ENCODE data around the gene RGS6. TPM values are rescaled to one million over a fixed set of nuclear protein-coding genes. Genes with fewer than 3 reads are reported as not detected.
"Not testable (repeated sequence)": the region's sequence is repeated elsewhere in the genome, so short reads cannot be mapped to it uniquely, and the experiment has no call there.

The RGS6 gene
- polyA plus RNA-seq, 1 donor: 7.6 TPM

DNA sequence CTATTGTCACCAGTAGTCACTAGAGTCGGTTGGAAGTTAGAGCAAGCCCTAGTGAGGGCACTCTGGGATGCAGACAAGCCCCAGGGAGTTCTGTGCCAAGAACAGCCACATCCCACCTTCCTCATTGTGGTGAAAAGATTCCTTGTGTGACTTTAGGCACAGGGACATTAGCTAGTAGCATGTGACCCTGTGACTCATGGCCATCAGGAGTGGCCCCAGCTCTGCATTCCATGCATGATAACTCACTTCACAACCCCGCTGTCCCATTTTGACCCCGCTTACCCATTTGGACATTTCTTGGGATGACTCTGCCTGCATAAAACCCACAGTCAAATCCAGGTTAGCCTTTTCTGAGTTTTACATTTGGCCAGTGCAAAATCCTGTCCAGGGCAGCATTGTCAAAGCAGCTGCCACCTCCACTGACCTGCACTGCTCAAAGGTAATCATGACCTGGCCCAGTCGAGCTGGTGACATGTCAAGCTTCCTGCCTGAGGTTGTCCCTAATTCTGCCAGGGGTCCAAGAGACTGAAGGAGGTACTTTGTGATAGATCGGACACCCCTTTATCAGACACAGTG lies 531.1 kb downstream of the RGS6 start:
- no peak for DNase-seq

DNA sequence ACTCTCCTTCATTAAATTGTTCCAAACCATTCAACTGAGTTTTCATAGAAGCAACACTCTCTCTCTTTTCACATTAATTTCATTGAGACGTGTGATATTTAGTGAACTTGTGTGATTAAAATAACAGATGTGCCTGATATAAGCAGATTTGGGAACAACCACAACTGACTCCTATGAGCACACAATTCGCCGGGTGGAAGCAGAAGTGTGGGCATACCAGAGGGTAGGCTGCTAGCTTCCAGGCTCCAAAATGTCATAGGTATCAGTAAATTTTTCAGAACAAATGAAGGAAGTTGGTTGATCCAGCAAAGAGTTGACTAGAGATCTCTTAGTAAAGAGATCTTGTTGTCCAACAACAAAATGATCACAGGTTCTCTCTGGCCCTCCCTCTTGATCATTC lies 532.0 kb downstream of the RGS6 start:
- no peak for DNase-seq

DNA sequence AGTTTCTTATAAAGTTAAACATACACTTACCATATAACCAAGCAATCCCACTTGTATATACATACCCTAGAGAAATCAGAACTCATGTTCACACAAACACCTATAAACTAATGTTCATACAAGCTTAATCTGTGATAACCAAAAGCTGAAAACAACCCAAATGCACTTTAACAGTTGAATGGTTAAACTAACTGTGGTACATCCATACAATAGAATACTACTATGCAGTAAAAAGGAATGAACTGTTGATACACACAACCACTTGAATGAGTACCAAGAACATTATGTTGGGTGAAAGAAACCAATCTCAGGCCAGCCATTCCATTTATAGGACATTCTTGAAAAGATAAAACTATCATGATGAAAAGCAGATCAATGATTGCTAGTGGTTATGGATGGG lies 534.1 kb downstream of the RGS6 start:
- DNase-seq: no peak

DNA sequence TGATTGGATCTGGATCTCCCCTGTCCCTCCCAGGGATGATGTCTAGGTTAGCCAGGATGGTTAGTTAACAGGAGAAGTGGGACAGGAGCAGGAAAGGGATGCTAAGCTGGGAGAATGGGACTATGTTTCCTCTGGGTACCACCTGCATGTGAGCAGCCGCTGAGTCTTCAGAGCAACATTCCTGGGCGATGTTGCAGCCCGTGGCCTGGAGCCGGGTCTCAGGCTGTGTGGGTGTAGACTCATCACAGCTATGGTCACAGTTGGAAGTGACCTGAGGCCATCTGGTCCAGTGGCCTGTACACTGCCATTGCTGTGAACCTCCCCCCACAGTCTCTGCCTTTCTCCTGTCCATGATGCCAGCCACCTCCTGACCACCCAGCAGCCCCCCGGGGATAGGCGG lies 539.1 kb downstream of the RGS6 start:
- DNase-seq: no peak

DNA sequence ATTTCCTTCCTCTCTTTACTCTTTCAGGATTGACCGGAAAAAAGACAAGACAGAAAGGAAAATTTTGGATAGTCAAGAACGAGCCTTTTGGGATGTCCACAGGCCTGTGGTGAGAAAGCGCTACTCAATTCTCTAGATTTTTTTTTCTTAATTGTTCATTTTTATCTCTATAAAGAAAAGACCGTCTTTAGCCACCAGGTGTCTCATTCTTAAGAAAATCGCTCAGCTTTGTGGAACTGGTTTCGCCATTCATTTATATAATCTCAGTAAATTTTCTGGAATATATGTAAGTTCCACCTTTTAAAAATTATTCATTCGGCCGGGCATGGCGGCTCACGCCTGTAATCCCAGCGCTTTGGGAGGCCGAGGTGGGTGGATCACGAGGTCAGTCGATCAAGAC lies 540.6 kb downstream of the RGS6 start:
- DNase-seq: no peak

DNA sequence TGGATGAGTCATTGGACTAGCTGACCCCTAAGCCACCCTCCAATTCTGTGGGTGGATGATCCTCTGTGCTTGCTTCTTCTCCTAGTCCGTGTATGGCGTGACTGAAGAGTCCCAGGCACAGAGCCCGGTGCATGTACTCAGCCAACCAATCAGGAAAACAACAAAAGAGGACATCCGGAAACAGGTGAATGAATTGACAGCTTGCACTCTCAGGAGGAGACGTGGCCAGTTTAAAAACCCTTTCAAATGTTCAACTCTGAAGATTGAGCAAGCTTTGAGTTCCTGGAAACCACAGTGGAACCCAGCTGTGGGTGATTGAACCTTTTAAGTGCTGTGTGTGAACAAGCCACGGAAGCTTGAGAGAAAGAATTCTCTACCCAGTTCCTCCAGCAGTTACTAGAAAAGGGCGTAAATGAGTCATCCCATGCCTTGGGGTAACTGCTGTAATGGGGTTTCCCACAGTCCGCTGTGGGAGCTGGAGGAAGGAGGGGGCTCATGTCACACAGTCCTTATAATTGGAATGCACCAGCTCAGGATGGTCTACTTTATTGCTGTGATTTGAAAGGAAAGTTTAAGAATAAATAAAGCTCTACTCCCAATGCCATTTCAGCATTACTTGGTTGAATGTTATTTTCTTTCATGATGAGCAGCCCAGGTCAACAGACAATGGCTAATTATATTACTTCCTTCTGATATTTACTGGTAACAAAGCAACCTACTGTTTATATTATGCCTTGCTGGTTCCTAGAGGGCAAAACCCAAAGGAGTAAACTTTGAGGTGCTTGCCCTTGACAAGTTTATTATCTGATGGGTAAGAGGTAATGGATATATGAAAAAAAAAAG lies 544.6 kb downstream of the RGS6 start:
- no peak for DNase-seq

DNA sequence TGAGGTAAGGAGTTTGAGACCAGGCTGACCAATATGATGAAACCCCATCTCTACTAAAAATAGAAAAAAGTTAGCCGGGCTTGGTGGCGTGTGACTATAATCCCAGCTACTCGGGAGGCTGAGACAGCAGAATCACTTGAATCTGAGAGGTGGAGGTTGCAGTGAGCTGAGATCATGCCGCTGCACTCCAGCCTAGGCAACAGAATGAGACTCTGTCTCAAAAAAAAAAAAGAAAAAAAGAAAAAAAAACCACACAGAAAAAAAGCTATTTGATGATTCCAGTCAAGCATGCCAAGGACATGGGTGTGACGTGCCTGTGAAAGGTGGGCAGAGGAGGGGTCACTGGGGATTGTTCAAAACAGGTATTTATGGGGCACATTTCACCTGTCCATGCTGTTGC lies 545.3 kb downstream of the RGS6 start:
- DNase-seq: not testable (repeated sequence)

DNA sequence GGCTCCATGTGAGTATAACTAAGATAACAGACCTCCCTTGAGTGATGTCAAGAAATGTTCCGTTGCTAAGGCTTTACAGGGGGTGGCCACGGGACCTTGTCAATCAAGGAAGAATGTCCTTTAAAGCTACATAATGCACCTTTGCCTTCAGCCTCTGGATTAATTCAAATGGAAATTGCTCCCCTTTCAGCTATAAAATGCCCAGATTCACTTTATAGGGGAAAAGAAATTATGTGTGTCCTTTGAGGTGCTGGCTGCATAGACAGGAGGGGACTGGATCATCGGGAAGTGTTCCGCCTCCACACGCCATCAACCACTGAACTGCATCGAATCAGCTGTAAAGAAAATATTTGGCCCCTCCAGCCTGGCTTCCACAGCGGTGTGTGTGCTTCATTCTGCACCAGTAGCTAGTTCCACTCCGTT lies 546.3 kb downstream of the RGS6 start:
- DNase-seq: no peak

DNA sequence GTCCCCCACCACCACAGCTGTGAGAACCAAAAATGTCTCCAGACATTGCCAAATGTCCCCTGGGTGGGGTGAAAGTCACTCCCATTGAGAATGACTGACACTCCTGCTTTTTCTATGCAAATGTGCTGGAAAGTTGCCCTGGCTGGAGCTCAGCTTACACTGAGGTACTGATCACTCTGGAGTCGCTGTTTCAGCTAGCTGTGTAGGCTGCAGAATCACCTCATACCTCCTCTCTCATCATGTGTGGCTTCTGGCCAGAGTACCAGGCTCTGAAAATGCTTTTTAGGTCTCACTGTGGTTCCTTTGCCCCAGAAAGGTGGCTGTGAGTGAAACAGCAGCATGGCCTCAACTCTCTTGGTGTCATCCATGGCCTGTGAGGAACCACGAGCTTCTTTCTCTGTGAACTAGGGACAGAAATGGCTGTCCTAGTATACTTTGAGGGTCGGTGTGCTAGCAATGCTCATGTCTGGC lies 547.3 kb downstream of the RGS6 start:
- no peak for DNase-seq

DNA sequence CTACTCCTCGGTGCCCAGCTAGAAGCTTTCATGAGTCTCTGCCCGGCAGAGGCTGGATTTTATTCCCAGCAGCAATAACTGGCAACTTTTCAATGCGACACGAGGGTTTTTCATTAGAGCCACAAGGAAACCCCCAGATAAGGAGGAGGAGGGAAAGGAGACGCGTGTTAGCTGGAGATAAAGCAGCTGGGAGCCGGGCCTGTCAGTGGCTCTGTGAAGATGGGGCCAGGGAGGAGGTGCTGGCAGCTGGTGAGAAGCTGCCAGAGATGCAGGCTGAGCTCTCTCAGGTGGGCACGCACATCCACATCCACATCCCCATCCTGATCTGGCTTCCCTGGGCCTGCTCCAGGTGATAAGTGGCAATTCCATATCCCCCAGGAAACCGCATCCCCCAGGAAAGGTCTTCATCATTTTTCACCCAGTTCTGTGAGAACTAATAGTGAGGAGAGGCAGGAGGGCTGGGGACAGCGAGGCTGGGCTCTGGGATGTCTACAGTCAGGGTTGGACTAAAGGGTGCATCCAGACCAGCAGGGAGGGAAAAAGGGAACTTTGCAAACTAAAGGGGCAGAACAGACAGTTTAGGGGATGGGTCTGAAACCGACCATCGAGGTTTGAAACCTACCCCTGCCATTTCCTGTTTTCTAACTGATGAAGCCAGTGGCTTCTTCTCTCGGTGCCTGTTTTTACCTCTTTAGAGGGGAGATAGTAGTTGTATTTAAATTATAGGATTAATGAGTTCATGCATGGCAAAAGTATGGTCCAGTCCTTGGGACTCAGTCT lies 548.4 kb downstream of the RGS6 start:
- no peak for DNase-seq

DNA sequence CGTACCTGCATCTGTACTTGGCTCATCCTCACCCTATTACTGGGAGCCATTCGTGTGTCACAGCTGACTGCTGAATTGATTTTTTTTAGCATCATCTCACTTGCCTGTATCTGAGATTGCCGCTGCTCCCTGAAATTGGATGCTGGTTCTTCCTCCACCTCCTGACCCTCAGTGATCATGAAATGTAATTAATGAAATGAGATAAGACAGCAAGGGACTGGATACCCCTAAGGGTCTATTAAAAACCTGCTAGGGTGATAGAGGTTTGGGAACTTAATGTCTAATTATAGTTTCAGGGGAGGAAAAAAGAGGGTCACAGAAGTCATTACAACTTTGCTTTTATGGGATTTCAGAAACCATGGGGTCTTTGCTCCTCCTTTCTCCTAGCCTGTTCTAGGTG lies 551.1 kb downstream of the RGS6 start:
- no peak for DNase-seq

DNA sequence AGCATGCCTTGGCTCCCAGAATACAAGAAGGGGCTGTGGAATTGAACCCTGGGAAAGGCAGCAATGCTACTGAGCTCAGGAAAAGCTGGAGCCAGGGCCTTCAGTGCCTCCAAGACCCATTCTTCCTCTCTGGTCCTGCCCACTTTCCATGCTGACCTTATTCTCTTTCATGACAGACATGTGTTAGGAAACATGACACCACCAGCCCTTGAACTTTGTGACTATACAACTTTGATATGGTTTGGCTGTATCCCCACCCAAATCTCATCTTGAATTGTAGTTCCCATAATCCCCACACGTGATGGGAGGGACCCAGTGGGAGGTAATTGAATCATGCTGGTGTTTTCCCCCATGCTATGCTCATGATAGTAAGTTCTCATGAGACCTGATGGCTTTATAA lies 553.5 kb downstream of the RGS6 start:
- no peak for DNase-seq

DNA sequence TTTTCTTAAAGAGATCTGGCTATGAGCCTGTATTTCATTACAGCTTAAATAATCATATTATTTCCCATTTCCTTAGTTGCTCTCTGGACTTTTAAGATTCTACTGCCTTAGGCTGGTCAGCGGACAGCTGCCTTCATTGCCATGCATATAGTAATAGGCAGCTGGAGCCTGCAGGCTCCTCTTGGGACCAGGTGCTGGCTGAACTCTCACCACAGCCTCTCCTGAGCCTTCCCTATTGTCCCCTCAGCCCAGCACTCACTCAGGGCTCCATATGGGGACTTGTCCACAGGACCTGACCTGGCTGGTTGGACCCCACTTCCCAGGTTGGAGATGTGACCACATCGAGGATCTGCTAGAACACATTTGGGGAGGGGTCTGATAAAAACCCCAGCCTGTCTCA lies 556.3 kb downstream of the RGS6 start:
- no peak for DNase-seq

DNA sequence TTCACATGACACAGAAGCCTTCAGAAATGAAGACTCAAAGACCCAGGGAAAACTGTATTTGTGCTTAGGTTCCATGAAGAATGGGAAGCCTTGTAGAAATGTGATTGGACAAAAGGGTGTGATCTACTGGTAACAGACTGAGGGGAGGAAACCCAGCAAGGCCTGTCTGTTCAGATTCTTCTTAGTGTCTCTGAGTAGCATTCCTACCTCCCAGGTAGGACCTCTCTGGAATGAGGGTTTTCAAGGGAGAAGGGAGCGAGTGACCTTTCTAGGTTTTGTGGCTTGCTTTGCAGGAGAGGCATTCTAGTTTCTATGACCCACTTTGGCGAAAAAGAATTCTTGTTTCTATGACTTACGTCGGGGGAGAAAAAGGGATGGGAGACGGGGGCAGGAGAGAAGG lies 560.0 kb downstream of the RGS6 start:
- DNase-seq: no peak

DNA sequence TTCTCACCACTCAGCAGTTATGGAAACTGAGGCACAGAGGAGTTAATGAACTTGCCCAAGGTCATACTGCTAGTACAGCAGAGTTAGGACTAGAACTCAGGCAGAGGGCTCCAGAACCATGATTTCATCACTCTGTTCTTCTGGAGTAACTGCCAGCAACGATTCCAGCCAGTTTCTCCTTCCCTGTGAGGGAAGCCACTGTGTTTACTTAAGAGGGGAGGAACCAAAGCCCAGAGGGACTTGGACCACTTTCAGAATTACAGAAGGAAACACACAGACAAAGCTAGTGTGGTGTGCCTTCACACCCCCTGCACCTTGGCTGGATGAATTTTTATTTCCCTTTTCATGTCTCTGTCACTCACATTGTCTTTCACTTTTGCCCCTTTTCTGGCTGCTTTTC lies 563.4 kb downstream of the RGS6 start:
- DNase-seq: peak; percentile 46

DNA sequence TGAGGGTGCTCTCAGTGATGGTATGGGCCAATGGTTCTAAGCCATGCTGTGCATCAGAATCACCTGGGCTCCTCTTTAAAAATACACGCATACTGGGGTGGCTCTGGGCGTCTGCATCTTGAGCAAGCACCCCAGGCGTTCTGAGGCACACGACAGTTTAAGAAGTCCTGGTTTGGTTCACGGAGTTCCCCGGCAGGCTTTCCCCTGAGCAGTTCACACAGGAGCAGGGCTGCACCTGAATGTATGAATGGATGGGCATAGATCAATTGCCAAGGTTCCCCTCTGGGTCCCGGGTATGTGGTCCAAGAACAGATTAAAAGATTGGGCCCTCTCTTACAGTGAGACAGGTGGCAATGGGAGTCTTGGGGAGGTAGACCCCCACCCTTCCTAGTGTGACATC lies 566.4 kb downstream of the RGS6 start:
- DNase-seq: no peak

DNA sequence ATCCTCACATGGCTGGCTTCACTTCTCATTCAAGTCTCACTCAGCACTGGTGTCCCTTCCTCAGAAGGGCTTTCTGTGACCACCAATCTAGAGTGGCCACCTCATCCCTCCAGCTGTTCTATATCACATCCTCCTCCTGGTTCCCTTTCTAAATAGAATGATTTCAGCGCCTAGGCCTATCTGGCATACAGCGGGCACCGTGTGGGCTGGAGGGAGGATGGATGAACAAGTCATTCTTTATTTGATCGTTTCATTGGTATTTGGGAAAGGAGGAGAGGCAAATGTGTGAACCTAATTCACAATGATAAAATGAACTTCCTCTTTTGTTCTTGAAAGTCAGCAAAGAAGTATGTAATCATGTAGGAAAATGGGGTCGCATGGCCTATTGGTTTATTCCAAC lies 567.5 kb downstream of the RGS6 start:
- DNase-seq: no peak

DNA sequence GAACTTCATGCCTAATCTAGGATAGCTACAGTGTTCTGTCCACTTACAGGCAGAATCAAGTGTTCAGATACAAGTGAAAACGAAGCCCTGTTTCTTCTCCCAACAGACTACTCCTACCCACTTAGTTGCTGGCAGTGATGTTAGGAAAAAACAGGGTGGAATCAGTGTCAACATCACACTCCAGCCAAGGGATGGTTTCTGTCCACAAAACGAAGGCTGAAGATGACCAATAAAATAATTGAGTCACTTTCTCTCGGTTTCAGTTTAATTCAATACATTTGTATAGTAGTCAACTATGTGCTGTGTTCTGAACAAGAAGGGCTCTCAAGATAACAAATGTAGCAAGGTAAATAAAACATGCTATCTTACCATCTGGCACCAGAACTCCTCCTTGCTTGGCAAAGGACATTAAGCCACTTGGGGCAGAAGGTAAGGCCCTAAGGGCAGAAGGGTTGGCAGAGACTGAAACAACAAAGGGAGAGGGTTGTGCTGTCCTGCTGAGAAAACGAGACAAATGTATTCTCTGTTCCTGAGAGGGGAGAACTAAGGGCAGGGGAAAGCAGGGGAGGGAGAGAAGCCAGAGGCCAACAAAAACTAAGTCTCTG lies 568.1 kb downstream of the RGS6 start:
- DNase-seq: no peak

DNA sequence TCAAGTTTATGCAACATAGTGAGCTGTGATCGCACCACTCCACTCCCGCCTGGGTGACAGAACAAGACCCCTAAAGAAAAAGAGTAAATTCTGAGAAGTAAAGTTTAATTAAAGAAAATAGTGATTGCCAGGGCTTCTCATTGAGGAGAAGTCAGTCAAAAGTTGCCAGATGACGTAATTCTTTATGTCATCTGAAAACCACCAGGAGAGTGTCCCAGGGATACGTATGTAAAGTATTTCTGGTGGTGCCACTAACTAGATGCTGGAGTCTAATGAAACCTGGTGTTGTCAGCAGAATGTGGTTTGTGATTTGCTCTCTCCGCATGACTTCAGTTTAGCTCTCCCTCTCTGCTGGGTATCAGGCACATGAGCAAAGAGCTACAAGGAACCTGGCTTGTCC lies 569.2 kb downstream of the RGS6 start:
- DNase-seq: no peak

DNA sequence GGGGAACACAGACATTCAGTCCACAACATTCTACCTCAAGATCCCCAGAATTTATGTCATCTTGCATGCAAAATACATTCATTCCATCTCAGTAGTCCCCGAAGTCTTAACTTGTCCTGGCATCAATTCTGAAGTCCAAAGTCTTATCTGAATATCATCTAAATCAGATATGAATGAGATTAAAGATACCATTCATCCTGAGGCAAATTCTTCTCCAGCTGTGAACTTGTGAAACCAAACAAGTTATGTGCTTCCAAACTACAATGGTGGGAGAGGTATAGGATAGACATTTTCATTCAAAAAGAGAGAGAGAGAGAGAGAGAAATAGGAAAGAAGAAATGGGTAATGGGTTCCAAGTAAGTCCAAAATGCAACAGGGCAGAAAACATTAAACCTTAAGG lies 571.0 kb downstream of the RGS6 start:
- DNase-seq: no peak

DNA sequence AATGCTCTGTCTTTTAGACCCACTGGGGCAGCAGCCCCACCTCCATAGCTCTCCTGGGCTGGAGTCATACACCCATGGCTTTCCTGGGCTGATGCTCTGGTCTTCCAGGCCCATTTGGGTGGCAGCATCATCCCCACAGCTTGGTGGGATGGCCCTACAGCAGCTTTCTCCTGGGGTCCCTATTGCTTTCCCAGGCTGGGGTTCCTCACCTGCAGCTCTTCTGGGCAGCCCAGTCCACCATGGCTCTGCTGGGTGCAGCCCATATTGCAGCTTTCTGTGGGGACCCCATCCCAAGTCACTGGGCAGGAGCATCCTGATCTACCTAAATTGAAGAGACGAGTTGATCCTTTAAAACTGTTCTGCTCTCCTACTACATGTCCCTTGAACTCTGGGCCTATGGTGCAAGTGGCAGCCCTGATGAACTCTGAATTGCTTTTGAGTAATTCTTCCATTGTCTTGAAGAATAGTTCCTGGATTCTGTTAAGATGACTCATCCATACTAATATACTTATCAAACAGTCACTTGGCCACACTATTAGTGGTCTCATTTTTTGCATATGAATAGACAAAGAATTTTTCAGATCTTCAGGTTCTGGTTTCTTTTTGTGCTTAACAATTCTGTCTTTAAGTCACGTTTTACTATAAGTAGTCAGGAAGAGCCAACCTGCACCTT lies 571.6 kb downstream of the RGS6 start:
- no peak for DNase-seq

DNA sequence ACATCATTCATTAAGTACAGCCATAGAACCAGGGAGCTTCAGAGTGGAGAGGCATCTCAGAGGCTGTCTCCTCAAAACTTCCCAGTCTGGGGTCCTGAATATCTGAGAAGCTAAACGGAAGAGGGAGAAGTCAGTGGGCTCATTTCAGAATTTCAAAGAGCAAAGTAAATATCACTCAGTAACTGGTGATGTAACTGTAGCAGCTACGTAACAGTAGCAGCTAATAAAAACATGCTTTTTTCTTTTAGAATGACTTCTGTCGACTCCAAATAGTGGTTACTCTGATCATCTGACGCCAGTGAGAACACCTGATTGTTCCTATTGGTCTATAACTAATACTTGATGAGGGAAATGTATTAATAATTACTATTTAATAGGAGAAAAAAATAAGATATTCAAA lies 578.3 kb downstream of the RGS6 start:
- DNase-seq: no peak

DNA sequence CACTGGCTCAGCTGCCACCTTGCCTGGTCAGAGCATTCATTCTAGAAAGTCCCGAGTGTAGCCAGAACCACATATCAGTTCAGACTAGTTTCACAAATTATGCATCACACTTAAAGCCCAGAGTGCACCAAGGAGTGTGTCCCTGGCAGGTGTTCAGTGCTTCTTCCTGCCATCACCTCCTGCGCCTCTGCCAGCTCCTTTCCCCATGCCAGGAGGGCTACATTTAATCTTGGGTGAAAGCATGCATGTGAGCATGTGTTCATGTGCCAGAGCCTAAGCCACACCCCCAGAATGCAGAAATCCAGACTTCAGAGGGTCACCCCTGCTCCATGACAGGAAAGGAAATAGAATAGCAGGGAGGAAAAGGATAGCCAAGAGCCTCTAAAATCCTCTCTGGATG lies 580.1 kb downstream of the RGS6 start:
- DNase-seq: no peak

All from hindlimb muscle (tissue), 1 donor.